Naive thymus-derived CD4-positive, alpha-beta T cell (primary cell): Measurements from ENCODE around the gene TIMM8A. TPM values are rescaled to one million over a fixed set of nuclear protein-coding genes. Genes with fewer than 3 reads are reported as not detected.

Experiments used
- ATAC-seq: fragments of 150-1000 bp; cut with Tn5 transposase; 2 replicates; pipeline ENCODE4 v1.10.0; 2021; ENCODE audit warnings: mild to moderate bottlenecking, moderate library complexity
- CTCF ChIA-PET: fragments of 350-600 bp; sonication (Branson Sonifier 250); formaldehyde crosslinking; loops from one replicate; lab custom pipeline; 2021; ENCODE audit warnings: antibody characterized with exemption; lab: Charles Lee
- POLR2A ChIA-PET: fragments of 350-600 bp; sonication (Branson Sonifier 250); formaldehyde crosslinking; loops from one replicate; lab custom pipeline; 2021; ENCODE audit warnings: antibody characterized with exemption, inconsistent platforms; lab: Charles Lee
- DNase-seq, 9 donors: peaks; one replicate each; pipeline versions ENCODE4 v3.0.0 to v3.0.0-alpha.2; 2020 to 2022; ENCODE audit warnings: mixed read lengths in 1 of 9
- H3K27ac ChIP-seq: one replicate; pipeline ENCODE4 v1.7.0; 2013; ENCODE audit warnings: mild to moderate bottlenecking, low read depth, low read length, moderate library complexity
- H3K27me3 ChIP-seq, 2 donors: one replicate each; pipeline ENCODE4 v1.7.0; 2013; ENCODE audit warnings: low read length in 2 of 2, mild to moderate bottlenecking in 2 of 2, moderate library complexity in 2 of 2; ENCODE audit not compliant: control insufficient read depth in 2 of 2, insufficient read depth in 2 of 2
- H3K36me3 ChIP-seq, 3 experiments: 1 replicate in 2 of 3; 2 replicates in 1 of 3; pipeline ENCODE4 v1.7.0; 2013; ENCODE audit warnings: low read length in 3 of 3, mild to moderate bottlenecking in 3 of 3, moderate library complexity in 1 of 3; ENCODE audit not compliant: insufficient read depth in 3 of 3, control insufficient read depth in 2 of 3
- H3K4me1 ChIP-seq, 2 donors: one replicate each; pipeline ENCODE4 v1.7.0; 2013; ENCODE audit warnings: low read length in 2 of 2, mild to moderate bottlenecking in 2 of 2, moderate library complexity in 1 of 2; ENCODE audit not compliant: control insufficient read depth in 2 of 2, insufficient read depth in 2 of 2
- H3K4me3 ChIP-seq: 2 replicates; pipeline ENCODE4 v1.7.0; 2013; ENCODE audit warnings: mild to moderate bottlenecking, low read length
- H3K9me3 ChIP-seq, 3 experiments: 1 replicate in 2 of 3; 2 replicates in 1 of 3; pipeline ENCODE4 v1.7.0; 2013; ENCODE audit warnings: low read length in 3 of 3; ENCODE audit not compliant: control insufficient read depth in 2 of 3
- H3K27ac Mint-ChIP-seq, 9 donors: one replicate each; pipeline ENCODE4 v1.8.0; 2020 to 2022; ENCODE audit warnings: mixed read lengths in 9 of 9, mild to moderate bottlenecking in 8 of 9, moderate library complexity in 5 of 9, inconsistent platforms in 2 of 9
- H3K27me3 Mint-ChIP-seq, 5 donors: one replicate each; pipeline ENCODE4 v1.8.0; 2021 to 2022; ENCODE audit warnings: mixed read lengths in 5 of 5, mild to moderate bottlenecking in 1 of 5
- H3K36me3 Mint-ChIP-seq, 5 donors: one replicate each; pipeline ENCODE4 v1.8.0; 2020 to 2022; ENCODE audit warnings: mixed read lengths in 5 of 5, mild to moderate bottlenecking in 3 of 5, inconsistent platforms in 1 of 5
- H3K4me1 Mint-ChIP-seq, 7 donors: one replicate each; pipeline ENCODE4 v1.8.0; 2020 to 2022; ENCODE audit warnings: mixed read lengths in 7 of 7, mild to moderate bottlenecking in 3 of 7, inconsistent platforms in 1 of 7
- H3K4me3 Mint-ChIP-seq, 10 donors: one replicate each; pipeline ENCODE4 v1.8.0; 2020 to 2022; ENCODE audit warnings: mild to moderate bottlenecking in 10 of 10, mixed read lengths in 10 of 10, moderate library complexity in 6 of 10, inconsistent platforms in 2 of 10
- H3K9me3 Mint-ChIP-seq, 11 donors: one replicate each; pipeline ENCODE4 v1.8.0; 2020 to 2022; ENCODE audit warnings: mixed read lengths in 11 of 11, mild to moderate bottlenecking in 4 of 11, inconsistent platforms in 1 of 11, moderate library complexity in 1 of 11
- intact Hi-C, 2 donors: fragments of 100-400 bp; cut with micrococcal nuclease; formaldehyde crosslinking; loops; one replicate each; pipeline ENCODE4 v1.15.1; 2023
- polyA plus RNA-seq, 2 donors: library from polyadenylated mRNA; unstranded; fragments of 300-500 nt; fragmentation: Illumina TruSeq; gene quantifications; one replicate each; pipeline ENCODE4 v1.2.3, GENCODE V29; 2021
- total RNA-seq, 6 experiments: library from RNA in 5 of 6; stranded (reverse) in 5 of 6; gene quantifications; 1 replicate in 5 of 6; 2 replicates in 1 of 6; pipeline ENCODE4 v1.2.3 and lab custom pipeline; 2021 to 2026

Gene TIMM8A
- total and polyA plus RNA-seq, 7 experiments from 2014 or later: 6.7 to 13.6 (median 10.6) TPM

DNA sequence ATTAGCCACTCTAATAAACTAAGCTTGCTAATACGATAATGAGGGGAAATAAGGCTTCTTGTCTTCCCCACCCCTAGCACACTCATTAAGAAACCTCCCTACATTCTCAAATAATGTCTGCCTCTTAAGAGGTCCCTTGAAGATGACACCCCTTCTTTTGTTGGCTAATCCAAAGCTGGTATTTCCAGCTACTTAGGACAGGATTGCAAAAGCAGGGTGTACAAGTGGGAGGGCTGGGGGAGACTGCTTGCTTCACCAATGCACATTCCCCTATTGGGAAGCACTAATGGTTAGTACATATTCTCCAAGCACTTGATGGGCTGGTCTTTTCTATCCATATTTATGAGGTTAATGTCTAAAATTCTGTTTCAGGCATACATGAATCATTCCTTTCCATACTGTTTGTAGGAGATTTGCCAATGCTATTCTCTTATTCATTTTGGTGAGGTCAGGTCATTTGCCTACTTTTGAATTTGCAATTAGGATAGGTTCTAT, 16.8 kb upstream of the TIMM8A start:
- no peak overlapping the region for H3K4me3 Mint-ChIP-seq
- ChIA-PET POLR2A (no interaction called here), CTCF (no interaction called here)
- no peaks in the 10 kb centered on the region for H3K27me3 Mint-ChIP-seq
- intact Hi-C loops: no loop called here
- Histone ChIP-seq H3K9me3 (no peaks in the 10 kb centered on the region), H3K36me3 (no peaks in the 10 kb centered on the region), H3K4me3 (no peak overlapping the region), H3K4me1 (no peaks in the 10 kb centered on the region), H3K27ac (no peak overlapping the region), H3K27me3 (no peaks in the 10 kb centered on the region)
- no peaks in the 10 kb centered on the region for H3K4me1 Mint-ChIP-seq
- peaks cover 0 to 2% (median 0%) of the 10 kb centered on the region in 11 donors for H3K9me3 Mint-ChIP-seq
- no peak overlapping the region for H3K27ac Mint-ChIP-seq
- H3K36me3 Mint-ChIP-seq: no peaks in the 10 kb centered on the region
- DNase-seq (no peak), ATAC-seq (no peak)

DNA sequence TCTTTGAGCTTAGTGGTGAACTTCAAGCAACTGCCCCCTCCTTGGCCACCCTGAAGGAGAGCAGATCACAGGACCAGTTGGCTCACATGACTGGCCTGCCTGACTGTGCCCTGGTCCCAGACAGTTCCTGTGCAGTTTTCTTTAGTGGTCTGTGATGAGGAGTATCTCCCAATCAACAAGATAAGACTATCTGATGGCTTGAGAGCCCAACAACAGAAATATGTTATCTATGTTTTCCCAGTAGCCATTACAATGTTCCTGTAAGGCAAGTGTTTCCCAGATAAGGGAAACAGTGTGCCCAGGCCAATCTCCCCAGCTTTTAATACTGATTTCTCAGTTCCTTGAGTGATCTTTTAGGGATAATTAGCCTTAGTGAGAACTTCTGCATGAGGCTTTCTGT, 14.2 kb upstream of the TIMM8A start:
- H3K27me3 Mint-ChIP-seq: no peaks in the 10 kb centered on the region
- no peaks in the 10 kb centered on the region for H3K36me3 Mint-ChIP-seq
- H3K27me3 ChIP-seq: no peaks in the 10 kb centered on the region
- no peaks in the 10 kb centered on the region for H3K4me1 ChIP-seq
- peaks cover 0 to 4% (median 0%) of the 10 kb centered on the region in 7 donors for H3K4me1 Mint-ChIP-seq
- ChIA-PET CTCF (no interaction called here), POLR2A (no interaction called here)
- H3K36me3 ChIP-seq: no peaks in the 10 kb centered on the region
- H3K9me3 ChIP-seq: no peaks in the 10 kb centered on the region
- H3K27ac ChIP-seq: no peak overlapping the region
- DNase-seq (no peak), ATAC-seq (no peak)
- no peak overlapping the region for H3K27ac Mint-ChIP-seq
- H3K4me3 Mint-ChIP-seq: no peak overlapping the region
- intact Hi-C loops: no loop called here
- H3K4me3 ChIP-seq: no peak overlapping the region
- H3K9me3 Mint-ChIP-seq: peaks cover 0 to 2% (median 0%) of the 10 kb centered on the region in 11 donors

DNA sequence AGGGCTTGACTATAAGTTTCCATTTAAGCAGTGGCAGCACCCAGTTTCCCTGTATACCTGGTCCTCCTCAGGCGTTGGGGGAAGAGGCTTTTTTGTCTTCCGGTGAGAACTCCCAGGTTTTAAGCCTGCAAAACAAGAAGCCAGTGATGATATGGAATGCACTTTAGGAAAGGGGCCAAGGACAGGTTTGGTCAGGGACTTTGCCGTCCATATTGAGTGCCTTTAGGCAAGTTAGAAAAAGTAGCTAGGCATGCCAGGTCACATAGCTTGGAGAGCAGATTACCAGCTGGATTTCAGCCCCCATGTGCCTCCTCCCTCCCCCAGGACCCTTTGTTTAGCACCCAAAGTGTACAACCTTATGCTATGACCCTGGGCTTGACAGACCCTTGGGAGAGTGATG, 13.6 kb upstream of the TIMM8A start:
- H3K27ac Mint-ChIP-seq: no peak overlapping the region
- H3K27me3 ChIP-seq: no peaks in the 10 kb centered on the region
- ATAC-seq (no peak), DNase-seq (no peak)
- H3K27ac ChIP-seq: no peak overlapping the region
- H3K36me3 Mint-ChIP-seq: no peaks in the 10 kb centered on the region
- H3K36me3 ChIP-seq: no peaks in the 10 kb centered on the region
- H3K4me1 Mint-ChIP-seq: peaks cover 0 to 4% (median 0%) of the 10 kb centered on the region in 7 donors
- peaks cover 0 to 3% (median 0%) of the 10 kb centered on the region in 5 donors for H3K27me3 Mint-ChIP-seq
- no peak overlapping the region for H3K4me3 ChIP-seq
- H3K4me3 Mint-ChIP-seq: no peak overlapping the region
- H3K9me3 Mint-ChIP-seq: peaks cover 0 to 2% (median 0%) of the 10 kb centered on the region in 11 donors
- no peaks in the 10 kb centered on the region for H3K9me3 ChIP-seq
- no peaks in the 10 kb centered on the region for H3K4me1 ChIP-seq
- intact Hi-C loops: no loop called here
- CTCF ChIA-PET: no interaction called here
- POLR2A ChIA-PET: no interaction called here

DNA sequence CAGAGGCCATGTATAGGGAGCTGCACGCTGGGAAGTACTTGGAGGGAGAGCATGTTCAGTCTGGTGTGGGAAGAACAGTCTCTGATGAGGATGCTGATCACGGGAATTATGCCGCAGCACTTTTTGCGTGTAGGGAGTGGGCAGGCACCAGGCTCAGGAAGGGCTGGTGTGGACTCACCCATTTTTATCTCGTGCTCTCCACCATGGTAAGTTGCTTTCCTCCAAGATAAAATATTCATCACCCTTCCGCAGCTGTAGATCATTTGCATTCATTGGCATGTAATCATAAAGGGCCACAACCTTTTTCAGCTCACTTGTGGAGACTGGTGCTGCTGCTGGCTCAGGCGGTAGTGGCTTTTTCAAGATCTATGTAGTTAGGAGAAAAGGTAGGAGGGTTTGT, 11.8 kb upstream of the TIMM8A start:
- Mint-ChIP-seq H3K4me3 (no peak overlapping the region), H3K4me1 (peaks cover 0 to 4% (median 0%) of the 10 kb centered on the region in 7 donors), H3K27ac (no peak overlapping the region), H3K9me3 (peaks cover 0 to 2% (median 0%) of the 10 kb centered on the region in 11 donors), H3K36me3 (no peaks in the 10 kb centered on the region), H3K27me3 (peaks cover 0 to 3% (median 0%) of the 10 kb centered on the region in 5 donors)
- Histone ChIP-seq H3K4me1 (no peaks in the 10 kb centered on the region), H3K27me3 (no peaks in the 10 kb centered on the region), H3K4me3 (no peak overlapping the region), H3K9me3 (no peaks in the 10 kb centered on the region), H3K36me3 (no peaks in the 10 kb centered on the region), H3K27ac (no peak overlapping the region)
- ChIA-PET POLR2A (no interaction called here), CTCF (no interaction called here)
- no peak for ATAC-seq
- no peak for DNase-seq
- intact Hi-C loops: no loop called here

DNA sequence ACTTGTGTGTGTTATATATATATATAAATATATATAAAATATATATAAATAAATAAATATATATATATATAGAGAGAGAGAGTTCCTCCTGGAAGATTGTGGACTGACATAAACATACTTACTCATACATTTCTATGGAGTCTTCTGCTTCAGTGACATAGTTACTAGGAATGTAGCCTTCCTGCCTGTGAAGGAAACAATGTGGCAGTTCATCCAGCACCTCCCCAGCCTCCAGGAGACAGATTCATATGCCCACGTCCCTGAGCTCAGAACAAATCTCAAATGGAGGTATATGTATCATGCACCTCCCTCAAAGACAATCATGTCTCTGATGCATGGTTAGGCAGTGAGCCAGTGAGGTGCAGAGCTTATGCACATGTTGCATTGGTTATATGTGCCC, 11.4 kb upstream of the TIMM8A start:
- H3K27me3 Mint-ChIP-seq: peaks cover 0 to 3% (median 0%) of the 10 kb centered on the region in 5 donors
- intact Hi-C loops: no loop called here
- H3K36me3 Mint-ChIP-seq: no peaks in the 10 kb centered on the region
- no peak overlapping the region for H3K4me3 ChIP-seq
- no peak for ATAC-seq
- H3K36me3 ChIP-seq: no peaks in the 10 kb centered on the region
- H3K27ac Mint-ChIP-seq: no peak overlapping the region
- POLR2A ChIA-PET: no interaction called here
- H3K4me1 ChIP-seq: no peaks in the 10 kb centered on the region
- no peak overlapping the region for H3K4me3 Mint-ChIP-seq
- no peaks in the 10 kb centered on the region for H3K9me3 ChIP-seq
- H3K9me3 Mint-ChIP-seq: peaks cover 0 to 3% (median 0%) of the 10 kb centered on the region in 11 donors
- peaks cover 0 to 4% (median 0%) of the 10 kb centered on the region in 7 donors for H3K4me1 Mint-ChIP-seq
- H3K27me3 ChIP-seq: no peaks in the 10 kb centered on the region
- H3K27ac ChIP-seq: no peak overlapping the region
- CTCF ChIA-PET: no interaction called here
- no peak for DNase-seq

DNA sequence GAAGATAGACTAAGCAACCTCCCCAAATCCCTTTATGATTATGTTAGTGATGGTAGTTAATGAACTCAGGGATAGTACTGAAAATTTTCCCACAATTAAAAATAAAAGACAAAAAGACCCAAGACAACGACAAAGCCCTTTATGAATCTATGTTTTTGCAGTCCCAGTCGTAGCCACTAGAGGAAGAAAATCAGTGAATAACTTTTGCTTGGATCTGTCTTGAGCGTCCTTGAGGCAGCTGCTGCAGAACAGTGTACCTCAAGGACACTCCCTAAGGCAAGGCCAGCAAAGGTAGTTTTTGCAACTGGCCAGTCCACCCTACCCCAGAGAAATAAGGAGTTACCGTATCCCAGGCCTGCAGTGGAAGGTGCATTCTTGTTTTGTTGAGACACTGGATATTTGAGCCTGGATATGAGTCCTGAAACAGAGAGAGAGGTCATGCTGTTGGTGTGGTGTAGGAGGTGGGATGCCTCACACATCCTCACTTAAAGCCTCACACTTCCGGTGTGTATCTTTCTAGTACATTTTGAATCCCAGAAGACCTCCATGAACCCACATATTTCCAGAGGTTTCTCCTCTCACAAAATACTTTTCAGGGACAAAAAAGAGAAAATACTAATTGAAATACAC, 8.7 kb upstream of the TIMM8A start:
- H3K9me3 ChIP-seq: no peaks in the 10 kb centered on the region

More for the DNA sequence above, 8.7 kb upstream of the TIMM8A start:
- H3K36me3 ChIP-seq: no peaks in the 10 kb centered on the region
- no peak overlapping the region for H3K27ac ChIP-seq
- Mint-ChIP-seq H3K36me3 (no peaks in the 10 kb centered on the region), H3K4me1 (peaks cover 0 to 4% (median 0%) of the 10 kb centered on the region in 7 donors), H3K4me3 (no peak overlapping the region), H3K27ac (peak overlapping the region in 1 of 9 donors; percentile 7), H3K9me3 (peaks cover 0 to 2% (median 0%) of the 10 kb centered on the region in 11 donors), H3K27me3 (peaks cover 0 to 3% (median 0%) of the 10 kb centered on the region in 5 donors)
- no peak for ATAC-seq
- CTCF ChIA-PET: no interaction called here
- intact Hi-C loops: no loop called here
- H3K27me3 ChIP-seq: no peaks in the 10 kb centered on the region
- POLR2A ChIA-PET: no interaction called here
- no peaks in the 10 kb centered on the region for H3K4me1 ChIP-seq
- no peak overlapping the region for H3K4me3 ChIP-seq
- no peak for DNase-seq
